Measurements from ENCODE around the gene GLB1L3.

GLB1L3 gene

DNA sequence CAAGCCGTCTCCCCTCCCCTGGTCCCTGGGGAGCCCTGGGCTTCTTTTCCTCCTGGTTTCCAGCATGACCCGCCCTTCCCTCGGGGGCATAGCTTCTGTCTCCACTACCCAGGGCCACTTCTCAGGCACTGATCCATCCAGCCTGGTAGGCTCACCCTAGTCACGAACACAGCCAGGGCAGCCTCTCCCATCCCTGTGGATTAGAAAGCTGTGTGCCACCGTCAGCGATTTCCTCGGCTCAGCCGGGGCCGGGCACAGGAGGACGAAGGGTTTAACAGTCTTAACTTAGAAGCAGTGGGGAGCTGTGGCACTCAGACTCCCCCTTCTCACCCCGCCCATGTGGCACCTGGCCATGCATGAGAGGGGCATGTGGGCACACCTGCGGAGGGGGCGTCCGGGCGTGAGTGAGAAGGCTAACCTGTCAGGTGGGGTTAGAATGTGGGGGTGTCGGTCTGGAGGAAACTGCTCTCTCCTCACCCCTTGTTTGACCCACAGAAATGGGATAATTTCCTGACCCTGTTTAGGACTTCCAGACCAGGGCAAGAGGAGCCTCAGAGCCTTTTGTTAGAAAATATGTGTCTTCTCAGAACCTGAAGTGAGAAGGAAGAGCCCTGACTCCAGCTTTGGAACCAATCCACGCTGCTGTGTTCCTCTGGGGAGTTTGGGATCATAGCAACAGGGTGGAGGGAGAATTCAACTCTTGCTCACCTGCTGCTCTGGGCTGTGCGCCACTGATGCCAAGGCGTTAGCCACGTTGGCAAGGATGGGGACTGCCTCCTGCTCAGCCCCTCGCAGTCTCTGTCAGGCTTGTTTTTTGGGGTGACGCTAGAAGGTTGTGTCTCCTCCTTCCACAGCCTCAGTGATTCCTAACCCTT is 70.2 kb downstream of the GLB1L3 start:
- DNase-seq = no peak

- DNase-seq = no peak
Measured at GRCh38 chr11:134346976-134347350, 70.8 kb downstream of the GLB1L3 start.

DNA sequence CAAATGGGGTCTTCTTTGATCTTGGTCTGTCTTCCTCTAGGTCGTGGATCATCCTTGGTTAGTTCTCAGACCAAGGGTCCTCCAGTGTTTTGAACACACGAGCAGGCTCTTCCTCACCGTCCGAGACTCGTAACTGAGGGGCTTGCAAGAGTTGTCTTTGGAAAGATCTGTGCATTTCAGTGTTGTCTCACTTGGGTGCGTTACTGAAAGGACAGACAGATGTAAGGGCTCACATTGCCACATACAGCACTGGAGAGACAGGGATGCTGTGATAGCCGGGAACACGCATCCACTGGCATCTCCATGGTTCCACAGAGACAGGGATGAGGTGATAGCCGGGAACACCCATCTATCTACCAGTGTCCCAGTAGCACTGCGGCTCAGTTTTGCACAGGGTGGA is 71.3 kb downstream of the GLB1L3 start:
- no peak for DNase-seq

DNA sequence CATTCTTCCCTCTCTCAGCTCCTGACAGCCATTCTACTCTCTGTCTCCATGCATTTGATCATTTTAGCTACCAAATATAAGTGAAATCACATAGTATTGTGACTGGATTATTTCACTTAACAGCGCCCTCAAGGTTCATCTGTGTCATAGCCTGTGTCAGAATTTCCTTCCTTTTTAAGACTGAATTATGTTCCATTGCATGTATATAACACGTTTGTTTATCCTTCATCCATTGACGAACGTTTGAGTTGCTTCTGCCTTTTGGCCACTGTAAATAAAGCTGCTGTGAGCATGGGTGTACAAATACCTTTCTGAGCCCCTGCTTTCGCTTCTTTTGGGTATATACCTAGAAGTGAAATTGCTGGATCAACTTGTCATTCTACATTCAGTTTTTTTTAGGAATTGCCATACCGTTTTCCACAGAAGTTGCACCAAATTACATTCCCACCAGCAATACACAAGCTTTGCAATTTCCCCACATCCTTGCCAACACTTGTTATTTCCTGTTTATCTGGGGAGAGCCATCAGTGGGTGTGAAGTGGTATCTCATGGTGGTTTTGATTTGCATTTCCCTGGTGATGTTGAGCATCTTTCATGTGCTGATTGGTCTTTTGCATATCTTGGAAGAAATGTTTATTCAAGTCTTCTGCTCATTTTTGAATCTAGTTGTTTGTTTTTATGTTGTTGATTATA is 73.1 kb downstream of the GLB1L3 start:
- no peak for DNase-seq

GRCh38 chr11:134349802-134350355 is 73.7 kb downstream of the GLB1L3 start:
- no peak for DNase-seq

GRCh38 chr11:134350381-134350780 is 74.2 kb downstream of the GLB1L3 start:
- no peak for DNase-seq

- no peak for DNase-seq
Measured at GRCh38 chr11:134352111-134352510, 75.9 kb downstream of the GLB1L3 start.

GRCh38 chr11:134355136-134355535 is 79.0 kb downstream of the GLB1L3 start:
- DNase-seq = no peak

GRCh38 chr11:134355656-134356055 is 79.5 kb downstream of the GLB1L3 start:
- no peak for DNase-seq

DNA sequence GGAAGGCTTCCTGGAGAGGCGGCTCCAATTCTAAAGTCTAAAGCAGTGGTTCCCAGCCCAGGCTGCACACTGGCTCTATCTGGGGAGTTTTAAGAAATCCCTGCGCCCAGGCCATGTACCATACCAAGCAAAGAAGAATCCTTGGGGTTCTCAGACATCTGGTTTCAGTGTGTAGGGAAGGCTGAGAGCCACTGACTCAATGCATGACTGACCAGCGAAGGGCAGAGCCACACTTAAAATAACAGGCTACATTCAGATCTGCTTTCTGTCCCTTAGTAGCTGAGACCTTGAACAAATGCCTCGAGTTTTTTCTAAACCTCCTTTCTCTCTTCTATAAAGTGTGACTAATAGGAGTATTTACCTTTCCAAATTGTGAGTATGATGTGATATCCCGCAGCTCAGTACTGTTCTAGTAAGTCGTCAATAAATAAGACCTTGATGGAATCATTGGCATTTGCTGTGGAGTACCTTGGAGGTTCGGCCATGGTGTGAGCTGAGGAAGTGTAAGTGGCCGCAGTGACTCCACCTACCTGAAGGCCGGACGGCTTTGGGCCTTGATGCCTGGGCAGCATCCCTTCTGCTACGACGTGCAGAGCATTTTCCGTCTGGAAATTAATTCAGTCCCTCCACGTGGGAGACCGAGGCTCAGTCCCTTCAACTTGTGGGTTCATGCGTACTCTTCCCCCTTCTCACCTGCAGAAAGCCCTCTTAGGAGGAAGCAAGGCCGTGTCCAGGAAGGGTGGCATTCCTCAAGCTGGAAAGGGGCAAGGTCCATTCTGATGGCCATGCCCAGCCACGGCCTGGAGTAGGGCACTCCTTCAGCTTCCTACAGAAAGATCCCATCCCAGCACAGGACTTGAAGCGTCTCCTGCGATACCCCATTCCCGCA is 80.7 kb downstream of the GLB1L3 start:
- no peak for DNase-seq

GRCh38 chr11:134357545-134357839 is 81.3 kb downstream of the GLB1L3 start:
- DNase-seq = no peak

DNA sequence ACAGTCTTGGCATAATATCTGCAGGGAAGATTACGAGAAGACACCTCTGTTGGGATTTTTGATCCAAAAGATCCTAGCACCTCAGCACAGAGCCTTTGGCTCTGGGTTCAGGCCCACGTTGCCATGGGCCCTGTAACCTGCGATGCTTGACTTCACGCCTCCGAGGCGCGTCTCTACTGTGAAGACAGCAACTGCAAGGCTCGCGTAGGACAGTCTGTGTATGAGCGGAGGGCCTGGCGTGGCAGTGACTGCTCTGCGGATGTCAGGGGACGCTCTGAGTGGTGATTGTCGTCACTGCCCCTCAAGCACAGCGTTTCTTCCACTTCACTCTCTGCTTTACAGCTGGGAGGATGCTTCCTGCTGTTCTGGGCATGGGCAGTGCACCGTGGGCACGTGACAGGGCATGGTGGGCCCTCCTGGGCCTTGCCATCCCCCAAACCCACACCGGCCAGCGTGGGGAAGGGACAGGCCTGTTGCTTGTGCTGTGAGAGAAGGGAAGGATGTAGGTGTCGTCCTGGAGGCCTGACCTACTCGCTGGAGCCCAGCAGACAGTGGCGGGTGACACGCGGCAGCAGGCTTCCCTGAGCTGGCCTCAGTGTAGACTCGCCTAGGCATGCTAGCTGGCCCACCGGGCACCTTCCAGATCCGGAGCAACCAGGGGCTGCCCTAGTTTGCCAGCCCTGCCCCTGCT is 82.1 kb downstream of the GLB1L3 start:
- DNase-seq = no peak

GRCh38 chr11:134358856-134359490 is 82.8 kb downstream of the GLB1L3 start:
- DNase-seq = no peak

DNA sequence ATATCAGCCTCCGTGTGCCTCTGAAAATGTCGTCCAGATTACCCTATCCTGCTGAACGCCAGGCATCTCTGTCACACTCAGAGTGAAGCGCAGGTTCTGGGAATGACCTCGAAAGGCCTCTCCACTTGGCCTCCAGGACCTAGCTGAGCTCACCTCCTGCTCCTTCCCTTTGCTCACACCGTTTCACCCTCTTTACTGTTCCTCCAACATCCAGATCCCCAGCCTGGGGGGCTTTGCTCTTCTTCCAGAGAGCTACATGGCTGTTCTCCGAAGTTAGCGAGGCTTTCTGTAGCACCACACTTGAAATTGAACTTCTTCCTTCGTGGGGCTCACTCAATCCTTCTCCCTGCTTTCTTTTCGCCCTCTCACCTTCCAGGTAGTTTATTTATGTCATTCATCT is 83.5 kb downstream of the GLB1L3 start:
- no peak for DNase-seq

DNA sequence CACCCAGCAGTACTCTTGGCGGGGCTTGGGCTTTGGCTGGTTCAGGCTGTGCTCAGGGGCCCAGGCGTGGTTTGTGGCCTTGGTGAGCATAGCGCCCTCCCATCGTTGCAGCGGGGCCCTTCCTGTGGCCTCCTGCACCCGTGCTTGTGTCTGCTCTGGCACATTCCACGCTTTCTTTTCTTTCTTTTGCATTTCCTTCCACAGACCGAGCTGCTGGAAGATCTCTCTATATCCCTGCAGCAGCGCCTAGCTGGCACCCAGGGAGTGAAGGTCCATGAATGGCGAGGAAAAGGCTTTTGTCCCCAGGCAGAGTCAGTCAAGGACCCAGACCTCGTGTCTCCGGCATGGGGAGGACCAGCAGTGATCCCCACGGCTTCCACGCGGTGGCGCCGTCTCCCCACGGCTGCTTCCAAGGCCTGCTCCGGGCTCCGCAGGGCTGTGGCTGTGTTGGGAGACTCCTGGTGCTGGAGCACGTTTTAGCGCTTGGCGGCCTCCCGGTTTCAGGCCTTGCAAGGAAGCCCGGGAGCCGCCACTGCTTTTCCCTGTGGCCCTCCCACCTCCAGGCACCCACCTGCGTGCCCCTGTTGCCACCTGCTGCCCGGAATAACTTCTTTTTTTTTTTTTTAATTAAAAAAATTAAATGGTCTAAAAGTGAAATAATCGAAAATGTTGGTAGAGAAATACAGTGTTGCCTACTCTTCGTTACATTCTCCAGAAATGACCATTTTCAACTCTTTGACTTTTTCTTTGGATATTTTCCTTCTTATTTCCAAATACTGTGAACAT is 84.1 kb downstream of the GLB1L3 start:
- DNase-seq = peak; percentile 87

DNA sequence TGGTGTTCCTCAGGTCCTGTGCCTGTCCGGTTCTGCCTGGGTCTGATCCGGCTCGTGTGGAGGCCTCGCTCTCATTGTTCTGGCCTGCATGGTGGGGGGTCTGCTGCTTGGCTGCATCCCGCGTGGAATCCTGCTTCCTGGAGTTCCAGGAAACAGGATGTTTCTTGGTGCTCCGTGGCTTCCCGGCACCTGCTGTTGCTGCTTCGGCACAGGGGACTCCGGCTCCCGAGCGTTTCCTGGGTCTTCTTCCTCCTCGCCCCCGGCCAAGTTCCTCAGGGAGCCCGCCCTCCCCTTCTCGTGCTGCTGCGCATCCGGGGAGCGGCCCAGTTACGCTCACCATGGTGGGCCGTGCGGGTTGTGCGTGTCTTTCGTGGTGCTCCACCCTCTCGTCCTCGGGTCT is 85.5 kb downstream of the GLB1L3 start:
- no peak for DNase-seq

GRCh38 chr11:134362192-134362901 is 86.2 kb downstream of the GLB1L3 start:
- DNase-seq = no peak

GRCh38 chr11:134363161-134363560 is 87.0 kb downstream of the GLB1L3 start:
- DNase-seq = no peak

GRCh38 chr11:134363592-134363991 is 87.4 kb downstream of the GLB1L3 start:
- no peak for DNase-seq

GRCh38 chr11:134364261-134364660 is 88.1 kb downstream of the GLB1L3 start:
- no peak for DNase-seq
